GOT3 (cell line): ENCODE data around the gene DNAH6.

Source experiments
- DNase-seq: peaks from one replicate; lab custom pipeline; 2025; ENCODE audit warnings: mixed read lengths; lab: John Stamatoyannopoulos, UW

DNAH6 gene

GRCh38 chr2:84797271-84797670 lies 281.0 kb downstream of the DNAH6 start:
- DNase-seq, result no peak

- no peak for DNase-seq
Observed at GRCh38 chr2:84799772-84800171, 283.5 kb downstream of the DNAH6 start.

- DNase-seq, result no peak
Observed at GRCh38 chr2:84800194-84800805, 284.0 kb downstream of the DNAH6 start.

GRCh38 chr2:84801811-84802210 lies 285.5 kb downstream of the DNAH6 start:
- no peak for DNase-seq

GRCh38 chr2:84805250-84805958 lies 289.1 kb downstream of the DNAH6 start:
- no peak for DNase-seq

- peak; percentile 22 for DNase-seq
Observed at GRCh38 chr2:84807063-84807485, 290.8 kb downstream of the DNAH6 start.

GRCh38 chr2:84808279-84808678 lies 292.0 kb downstream of the DNAH6 start:
- DNase-seq, result no peak

- no peak for DNase-seq
Observed at GRCh38 chr2:84811839-84812431, 295.6 kb downstream of the DNAH6 start.

- no peak for DNase-seq
Observed at GRCh38 chr2:84815146-84815545, 298.8 kb downstream of the DNAH6 start.

GRCh38 chr2:84816426-84817026 lies 300.2 kb downstream of the DNAH6 start:
- no peak for DNase-seq

- no peak for DNase-seq
Observed at GRCh38 chr2:84817239-84817655, 300.9 kb downstream of the DNAH6 start.

- DNase-seq, result no peak
Observed at GRCh38 chr2:84821806-84822205, 305.5 kb downstream of the DNAH6 start.

- no peak for DNase-seq
Observed at GRCh38 chr2:84823229-84823628, 306.9 kb downstream of the DNAH6 start.

- DNase-seq, result no peak
Observed at GRCh38 chr2:84823788-84824187, 307.5 kb downstream of the DNAH6 start.

GRCh38 chr2:84827978-84828575 lies 311.8 kb downstream of the DNAH6 start:
- no peak for DNase-seq

GRCh38 chr2:84829693-84830092 lies 313.4 kb downstream of the DNAH6 start:
- no peak for DNase-seq

- DNase-seq, result no peak
Observed at GRCh38 chr2:84830095-84830494, 313.8 kb downstream of the DNAH6 start.

GRCh38 chr2:84830758-84831500 lies 314.6 kb downstream of the DNAH6 start:
- no peak for DNase-seq

- no peak for DNase-seq
Observed at GRCh38 chr2:84832772-84833461, 316.6 kb downstream of the DNAH6 start.

GRCh38 chr2:84833481-84834150 lies 317.3 kb downstream of the DNAH6 start:
- no peak for DNase-seq

GRCh38 chr2:84836215-84836614 lies 319.9 kb downstream of the DNAH6 start:
- DNase-seq, result no peak
